HG03575 (cell line): ENCODE results near the gene TNFAIP8L2.

ENCODE experiments used
- ATAC-seq: cut with Tn5 transposase; IDR thresholded peaks from one replicate; pipeline ENCODE4 v1.9.1; 2021; ENCODE audit not compliant: unreplicated experiment, insufficient number of reproducible peaks, low FRiP score; ENCODE audit errors: extremely low read depth

TNFAIP8L2 gene

DNA sequence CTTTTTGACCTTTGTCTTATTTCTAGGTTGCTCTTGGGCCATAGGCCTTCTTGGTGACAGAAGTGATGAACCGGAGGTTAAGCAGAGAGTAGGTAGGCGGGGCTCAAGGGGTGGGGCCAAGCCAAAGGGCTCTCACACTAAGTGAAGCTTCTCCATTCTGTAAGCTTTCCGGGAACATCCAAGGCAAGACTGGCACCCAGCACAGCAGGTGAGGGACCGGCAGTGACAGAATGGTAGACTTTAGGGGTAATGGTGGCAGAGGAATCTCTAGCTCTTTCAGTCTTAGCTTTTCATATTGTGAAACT is at the start of gene TNFAIP8L2:
TNFAIP8L2 (plus strand) TSS at position 135 of the 305 bp plus-strand sequence. CDS start 2,049 bp downstream, outside the sequence.
- no peak for ATAC-seq

DNA sequence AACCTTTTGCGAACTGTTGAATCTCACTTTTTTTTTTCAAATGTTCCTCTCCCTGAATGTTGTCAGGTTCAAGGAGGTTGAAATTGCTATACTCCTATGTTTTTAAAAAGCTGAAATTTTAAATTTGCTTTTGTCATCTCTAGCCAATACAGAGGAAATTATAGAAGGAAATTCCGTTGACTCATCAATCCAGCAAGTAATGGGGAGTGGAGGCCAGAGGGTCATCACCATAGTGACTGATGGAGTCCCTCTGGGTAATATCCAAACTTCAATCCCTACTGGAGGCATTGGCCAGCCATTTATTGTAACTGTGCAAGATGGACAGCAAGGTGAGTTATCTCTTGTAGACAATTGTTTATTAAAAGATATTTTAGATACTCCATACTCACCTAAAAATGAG is 49.6 kb upstream of the TNFAIP8L2 start:
- no peak for ATAC-seq

DNA sequence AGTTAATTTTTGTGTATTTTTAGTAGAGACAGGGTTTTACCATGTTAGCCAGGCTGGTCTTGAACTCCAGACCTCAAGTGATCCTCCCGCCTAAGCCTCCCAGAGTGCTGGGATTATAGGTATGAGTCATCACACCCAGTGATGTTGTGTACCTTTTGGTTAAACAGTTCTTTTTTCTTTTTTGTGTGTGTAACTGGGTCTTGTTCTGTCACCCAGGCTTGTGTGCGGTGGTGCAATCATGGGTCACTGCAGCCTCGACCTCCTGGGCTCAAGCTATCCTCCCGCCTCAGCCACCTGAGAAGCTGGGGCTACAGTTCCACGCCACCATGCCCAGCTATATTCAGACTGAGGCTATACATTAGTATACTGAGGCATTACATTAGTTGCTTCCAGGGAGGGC is 48.1 kb upstream of the TNFAIP8L2 start:
- ATAC-seq: no peak

DNA sequence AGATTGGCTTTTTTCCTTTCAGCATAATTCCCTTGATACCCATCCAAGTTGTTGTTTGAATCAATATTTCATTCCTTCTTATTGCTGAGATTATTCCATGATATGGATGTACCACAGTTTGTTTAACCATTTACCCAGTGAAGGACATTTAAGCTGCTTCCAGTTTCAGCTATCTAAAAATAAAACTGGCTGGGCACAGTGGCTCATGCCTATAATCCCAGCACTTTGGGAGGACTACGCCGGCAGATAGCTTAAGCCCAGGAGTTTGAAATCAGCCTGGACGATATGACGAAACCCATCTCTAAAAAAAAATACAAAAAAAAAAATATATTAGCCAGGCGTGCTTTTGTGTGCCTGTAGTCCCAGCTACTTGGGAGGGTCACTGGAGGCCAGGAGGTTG is 42.6 kb upstream of the TNFAIP8L2 start:
- ATAC-seq: no peak

DNA sequence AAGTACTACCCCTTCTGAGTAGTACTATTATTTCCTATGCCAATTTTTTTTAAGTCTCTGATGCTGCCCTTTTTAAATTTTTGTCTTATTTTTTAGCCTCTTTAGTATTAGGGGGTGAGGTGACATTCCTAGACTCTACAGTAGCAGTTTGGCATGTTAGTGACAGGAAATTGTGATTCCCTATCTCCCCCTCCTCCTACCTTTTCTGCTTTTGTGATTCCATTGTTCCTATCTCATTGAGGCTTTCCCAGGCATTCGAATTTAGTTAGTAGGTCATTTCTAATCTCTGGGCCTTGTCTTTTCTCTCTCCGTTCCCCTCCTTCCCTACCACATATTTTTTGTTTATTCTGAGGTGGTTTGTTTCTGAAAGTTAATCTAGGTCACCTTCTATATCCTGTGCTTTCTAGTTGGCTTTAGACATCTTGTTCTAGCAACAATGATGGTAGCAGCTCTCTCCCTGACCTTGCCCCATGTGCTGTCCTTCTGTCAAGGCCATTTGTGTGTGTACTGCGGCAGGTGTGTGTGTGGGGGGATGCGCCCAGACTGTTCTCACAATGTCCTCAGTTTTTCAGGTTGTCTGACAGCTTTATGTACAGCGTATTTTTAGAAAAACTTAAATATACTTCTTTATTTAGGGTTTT is 31.6 kb upstream of the TNFAIP8L2 start:
- no peak for ATAC-seq

DNA sequence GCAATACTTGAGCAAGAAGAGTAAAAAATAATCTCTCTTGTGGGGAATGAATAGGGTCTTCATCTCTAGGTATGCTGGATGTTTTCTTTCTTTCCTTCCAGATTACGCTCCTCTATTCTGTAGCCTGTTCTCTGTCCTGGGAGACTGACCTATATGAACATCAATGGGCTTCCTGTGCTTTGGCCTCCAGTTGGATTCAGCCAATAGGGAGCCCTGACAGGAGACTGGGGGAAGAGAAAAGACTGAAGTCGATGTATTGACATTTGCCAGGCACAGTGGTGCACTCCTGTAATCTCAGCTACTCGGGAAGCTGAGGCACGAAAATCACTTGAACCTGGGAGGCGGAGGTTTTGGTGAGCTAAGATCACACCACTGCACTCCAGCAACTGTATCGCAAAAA is 27.6 kb upstream of the TNFAIP8L2 start:
- ATAC-seq: no peak

DNA sequence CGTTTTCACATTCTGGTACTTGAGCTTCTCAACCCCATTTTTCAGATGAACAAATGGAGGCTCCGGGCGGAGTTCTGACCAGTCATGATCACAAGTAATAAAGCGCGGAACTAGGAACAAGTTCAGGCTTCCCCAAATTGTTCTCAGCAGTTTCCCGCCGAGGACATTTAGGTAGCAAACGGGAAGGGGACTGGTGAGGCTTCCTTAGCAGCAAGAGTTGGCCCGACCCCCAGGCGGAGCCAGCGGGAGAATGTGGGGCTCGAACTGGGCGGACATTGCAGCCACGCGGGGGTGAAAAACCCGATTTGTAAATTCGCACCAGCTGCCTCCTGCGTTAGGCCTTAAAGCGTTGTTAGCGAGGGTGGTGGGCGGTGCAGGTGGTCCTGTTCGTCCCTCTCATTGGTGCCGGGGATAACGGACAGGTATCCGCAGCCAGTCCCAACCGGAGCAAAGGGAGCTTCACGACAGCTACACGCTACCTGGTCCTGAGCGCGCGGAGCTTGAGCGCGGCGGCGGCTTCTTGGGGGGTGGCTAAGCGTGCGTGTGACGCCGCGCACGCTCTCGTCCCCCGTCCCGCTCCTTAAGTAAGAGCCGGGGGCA is 25.4 kb upstream of the TNFAIP8L2 start:
- ATAC-seq: no peak

DNA sequence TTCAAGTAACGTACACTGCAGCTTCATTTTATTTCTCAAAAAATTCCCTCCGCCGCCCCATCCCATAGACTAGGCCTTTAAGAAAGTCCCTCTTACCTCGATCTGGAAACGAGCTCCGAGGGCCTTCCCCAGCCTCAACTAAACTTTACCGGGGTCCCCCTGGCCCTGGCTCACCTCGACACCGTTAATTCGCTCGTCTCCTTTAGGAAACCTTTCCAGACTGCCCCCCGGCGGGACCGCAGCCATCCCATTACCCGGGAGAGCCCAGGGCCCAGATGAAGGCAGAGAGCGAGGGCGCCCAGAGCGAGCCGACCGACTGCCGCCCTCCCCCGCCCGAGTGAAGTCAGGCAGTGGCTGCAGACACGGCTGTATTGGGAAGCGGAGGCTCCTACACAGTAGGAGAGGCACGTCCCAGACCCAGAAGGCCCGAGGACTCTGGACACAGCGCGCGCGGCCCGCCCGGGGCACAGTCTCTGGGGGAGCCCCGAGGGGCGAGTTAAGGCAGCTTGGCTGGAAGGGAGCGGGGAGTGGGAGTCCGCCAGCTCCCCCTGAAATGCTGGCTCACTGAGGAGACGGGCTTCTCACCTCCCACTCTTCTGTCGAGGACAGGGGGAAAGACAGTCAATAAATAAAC is 24.6 kb upstream of the TNFAIP8L2 start:
- no peak for ATAC-seq

DNA sequence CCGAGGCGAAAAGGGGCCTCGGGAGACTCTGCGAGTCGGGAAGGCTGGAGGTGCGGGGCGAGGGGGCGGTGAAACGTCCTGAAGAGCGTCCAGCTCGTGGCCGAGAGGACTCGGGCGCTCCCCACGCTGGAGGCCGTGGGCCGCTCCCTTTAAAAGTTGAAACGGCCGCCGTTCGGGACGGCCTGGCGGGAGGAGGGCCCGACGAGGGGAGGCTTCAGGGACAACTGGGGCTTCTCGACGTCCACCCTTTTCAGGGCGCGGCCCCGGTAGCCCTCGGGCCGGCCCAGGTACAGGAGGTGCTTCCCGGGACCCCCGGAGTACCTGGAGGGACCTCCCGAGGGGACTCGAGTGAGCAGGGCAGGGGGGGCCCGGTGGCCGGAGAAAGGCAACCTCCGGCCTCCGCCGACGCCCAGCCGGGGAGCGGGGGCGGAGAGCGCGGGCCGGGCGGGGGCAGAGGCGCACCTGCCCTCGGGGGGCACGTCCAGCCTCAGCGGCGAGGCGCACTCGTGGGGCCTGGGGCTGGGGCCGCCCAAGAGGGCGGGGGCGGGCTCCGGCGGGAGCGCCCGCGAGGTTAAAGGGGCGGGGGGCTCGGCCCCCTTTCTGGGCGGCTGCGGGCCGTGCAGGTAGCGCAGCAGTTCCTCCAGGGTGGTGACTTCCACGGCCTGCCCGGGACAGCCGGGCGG is 24.0 kb upstream of the TNFAIP8L2 start:
- ATAC-seq: no peak

DNA sequence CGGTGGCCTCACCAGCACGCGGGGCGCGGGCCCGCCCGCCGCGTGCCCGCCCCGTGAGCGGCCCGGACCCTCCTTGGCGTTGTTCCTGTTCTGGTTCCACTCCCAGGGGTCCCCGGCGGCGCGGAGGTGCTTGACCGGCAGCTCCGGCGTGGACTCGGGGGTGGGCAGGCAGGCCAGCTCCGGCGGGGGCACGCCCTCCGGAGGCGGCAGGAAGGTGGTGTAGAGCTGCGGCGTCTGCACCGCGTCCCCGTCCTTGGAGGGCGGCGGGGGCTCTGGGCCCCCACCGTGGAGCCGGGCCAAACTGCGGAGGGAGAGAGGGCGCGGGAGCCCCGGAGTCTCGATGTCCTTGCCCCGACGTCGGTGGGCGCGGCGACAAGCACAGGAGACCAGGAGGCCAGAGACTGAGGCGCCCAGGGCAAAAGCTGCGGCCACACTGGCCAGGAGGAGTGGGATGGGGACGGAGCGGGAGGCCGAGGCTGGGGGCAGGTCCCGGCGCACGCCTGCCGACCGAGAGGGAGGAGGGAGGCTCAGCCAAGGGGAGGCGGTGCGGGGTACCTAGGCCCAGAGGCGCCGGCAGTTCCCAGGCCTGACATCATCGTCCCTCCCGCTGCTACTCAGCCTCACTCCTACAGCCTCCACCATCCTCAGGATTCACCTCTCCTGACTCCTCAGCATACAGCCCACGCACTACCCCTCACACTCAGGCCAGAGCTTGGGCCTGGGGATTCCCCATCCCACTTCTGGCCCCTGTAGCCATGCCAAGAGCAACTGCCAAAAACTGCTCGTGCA is 23.2 kb upstream of the TNFAIP8L2 start:
- ATAC-seq: no peak

DNA sequence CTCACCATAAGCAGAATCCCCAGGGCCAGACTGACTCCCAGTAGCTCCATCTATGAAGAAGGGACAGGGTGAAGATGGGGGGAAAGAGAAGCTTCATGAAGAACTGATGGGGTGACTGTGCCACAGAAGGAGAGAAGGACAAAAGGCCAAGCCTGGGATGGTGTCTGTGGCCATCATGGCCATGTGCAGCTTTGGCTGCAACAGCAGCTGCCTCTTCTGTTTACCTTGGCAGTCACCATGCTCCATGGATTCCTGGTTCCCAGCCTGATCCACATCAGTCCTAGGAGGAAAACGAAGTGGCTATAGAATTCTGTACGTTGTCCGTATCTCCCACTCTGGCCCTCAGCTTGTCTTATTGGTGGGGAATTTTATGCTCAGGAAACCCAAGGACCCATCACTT is 22.1 kb upstream of the TNFAIP8L2 start:
- no peak for ATAC-seq

DNA sequence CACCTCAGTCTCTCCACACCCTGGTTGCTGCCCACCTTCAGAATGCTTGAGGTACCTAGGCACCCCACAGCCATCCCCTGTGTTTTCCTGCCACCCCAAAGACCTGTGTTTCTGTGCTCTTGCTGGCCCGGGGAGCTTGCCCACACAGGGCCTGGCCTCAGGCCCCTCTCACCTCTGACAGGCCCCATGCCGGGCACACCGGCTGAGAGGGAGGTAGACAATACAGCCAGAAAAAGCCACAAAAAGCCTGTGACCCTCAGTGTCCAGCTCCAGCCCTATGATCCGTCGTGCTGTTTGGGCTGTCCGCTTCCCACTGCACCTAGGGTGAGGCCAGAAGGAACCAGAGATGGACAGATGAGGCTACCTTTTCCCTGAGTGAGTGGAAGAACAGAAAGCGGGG is 21.5 kb upstream of the TNFAIP8L2 start:
- no peak for ATAC-seq

DNA sequence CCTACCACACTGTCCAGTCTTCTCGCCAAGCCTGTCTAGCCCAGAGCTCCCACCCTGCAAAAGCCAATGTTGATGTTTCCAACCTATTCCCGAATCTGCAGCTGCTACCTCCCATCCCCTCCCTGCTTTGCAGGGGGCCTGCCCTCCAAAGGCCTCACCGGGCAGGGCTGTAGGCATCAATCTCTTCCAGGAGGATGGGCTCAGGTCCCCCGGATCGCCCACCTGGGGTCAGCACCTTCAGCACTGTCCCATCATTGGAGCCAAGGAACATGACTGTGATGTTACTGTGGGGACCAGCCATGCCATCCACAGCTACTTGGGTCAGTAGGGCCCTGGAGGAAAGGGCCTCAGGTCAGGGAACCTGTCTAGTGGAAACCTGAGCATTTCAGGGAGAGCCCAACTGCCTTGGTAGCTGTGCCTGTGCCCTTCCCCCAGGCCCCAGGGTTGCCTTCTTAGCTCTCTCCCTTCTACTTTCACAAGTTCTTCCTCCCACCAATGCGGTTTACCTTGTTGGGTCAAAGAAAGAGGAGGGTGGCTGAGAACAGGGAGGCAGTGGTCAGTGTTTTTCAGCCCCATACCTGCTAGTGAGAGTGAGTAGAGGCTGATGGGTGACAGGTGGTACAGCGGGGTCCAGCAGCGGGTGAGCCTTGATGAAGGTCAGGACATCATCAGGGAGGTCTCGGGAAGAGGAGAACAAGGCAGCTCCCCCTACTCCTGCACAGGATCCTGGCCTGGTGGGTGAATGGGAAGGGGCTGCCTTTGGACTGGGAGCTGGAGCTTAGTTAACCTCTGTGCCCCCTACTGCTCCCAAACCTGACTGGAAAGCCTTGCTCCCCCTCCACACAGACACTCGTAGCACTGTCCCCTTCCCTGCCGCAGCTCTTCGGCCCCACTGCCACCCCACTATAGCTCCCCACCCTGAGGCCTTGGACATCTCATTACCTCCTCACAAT is 20.7 kb upstream of the TNFAIP8L2 start:
- no peak for ATAC-seq

DNA sequence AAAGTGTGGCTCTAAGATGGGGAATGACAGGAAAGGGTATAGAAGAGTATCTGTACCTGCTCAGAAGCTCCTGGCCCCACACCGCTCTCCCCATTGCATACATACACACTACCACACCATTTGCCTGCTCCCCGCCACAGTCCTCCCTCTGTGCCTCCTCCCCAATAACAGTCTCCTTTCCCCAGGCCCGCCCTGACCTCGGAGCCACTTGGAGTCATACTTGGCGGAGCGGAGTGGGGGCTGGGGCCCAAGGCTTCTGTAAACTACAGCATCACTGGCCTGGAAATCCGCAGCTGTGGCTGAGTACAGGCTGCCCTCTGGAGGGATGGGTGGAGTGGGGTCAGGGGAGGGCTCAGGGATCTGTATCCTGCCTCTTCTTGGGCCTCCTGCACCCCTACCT is 18.7 kb upstream of the TNFAIP8L2 start:
- no peak for ATAC-seq

DNA sequence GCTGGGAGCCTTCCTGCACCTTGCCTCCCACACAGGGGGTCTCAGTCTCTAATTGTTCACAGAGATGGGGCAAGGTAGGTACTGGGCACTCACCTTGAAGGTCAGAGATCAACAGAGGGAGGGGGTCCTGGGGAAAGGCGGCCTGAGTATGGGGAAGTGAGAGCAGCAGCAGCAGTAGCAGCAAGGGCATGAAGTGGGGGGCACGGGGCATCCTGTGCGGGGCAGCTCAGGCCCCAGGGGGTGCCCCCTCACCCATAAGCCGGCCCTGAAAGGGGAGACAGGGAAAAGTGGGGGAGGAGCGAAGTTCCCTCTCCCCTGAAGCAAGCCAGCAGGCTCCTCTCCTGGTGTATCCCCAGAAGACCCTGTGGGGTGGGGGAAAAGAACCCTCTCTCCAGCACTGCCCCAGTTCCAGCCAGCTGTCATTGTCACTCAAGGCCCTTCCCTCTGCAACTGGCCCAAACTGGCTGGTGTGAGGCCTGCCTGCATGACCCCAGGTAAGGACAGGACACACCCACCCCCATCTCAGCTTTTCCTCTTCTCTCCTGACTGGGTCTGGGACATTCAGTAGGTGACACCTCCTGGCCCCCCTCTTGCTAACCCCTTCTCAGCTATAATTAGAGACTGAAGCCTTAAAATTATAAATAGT is 13.9 kb upstream of the TNFAIP8L2 start:
- no peak for ATAC-seq

DNA sequence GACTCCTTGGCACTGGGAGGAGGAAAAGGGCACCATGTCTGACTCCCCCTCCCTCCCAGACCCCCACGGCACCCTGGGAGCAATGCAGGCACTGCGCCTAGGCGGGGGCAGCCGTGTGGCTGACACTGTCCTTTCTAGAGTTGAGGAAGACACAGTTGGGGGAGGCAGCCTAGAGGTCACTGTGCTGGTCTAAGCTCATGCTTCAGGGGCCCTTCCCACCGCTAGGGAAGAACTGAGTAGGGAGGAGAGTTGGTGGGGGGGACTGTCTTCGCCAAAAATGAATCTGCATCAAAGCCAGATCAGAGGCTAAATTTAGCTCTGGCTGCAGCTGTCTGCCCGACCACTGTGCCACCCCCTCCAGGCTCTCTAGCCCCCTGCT is 13.4 kb upstream of the TNFAIP8L2 start:
- no peak for ATAC-seq

DNA sequence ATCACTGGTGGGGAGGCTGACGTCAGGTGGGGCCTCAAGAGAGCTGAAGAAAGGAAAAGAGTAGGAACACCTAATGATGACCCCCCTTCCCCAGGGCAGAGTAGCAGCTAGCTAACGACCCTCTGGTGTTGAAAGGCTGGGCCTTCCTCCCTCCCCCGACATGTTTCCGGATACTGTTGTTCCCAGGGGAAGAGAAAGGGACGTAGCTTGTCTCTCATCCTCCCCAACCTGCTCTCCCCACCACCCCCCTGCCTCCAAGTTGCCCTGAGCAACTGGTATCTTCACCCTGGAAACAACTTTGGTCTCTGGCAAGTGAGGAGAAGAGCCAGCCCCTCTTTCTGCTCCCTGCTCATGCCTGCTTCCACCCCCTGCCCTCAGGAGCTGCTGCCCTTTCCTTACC is 12.5 kb upstream of the TNFAIP8L2 start:
- ATAC-seq: no peak
